ENCODE data around the gene CTDP1. TPM values are rescaled to one million over a fixed set of nuclear protein-coding genes. Genes with fewer than 3 reads are reported as not detected.
"Not testable (repeated sequence)": the region's sequence is repeated elsewhere in the genome, so short reads cannot be mapped to it uniquely, and the experiment has no call there.

Gene CTDP1
- total RNA-seq, 1 donor from 2014 or later, result 10.8 TPM

- DNase-seq (ENCODE audit: low spot score), result no peak
These were observed 38.5 kb downstream of the CTDP1 start for GRCh38 chr18:79718126-79718525.

GRCh38 chr18:79718878-79719477 lies 39.4 kb downstream of the CTDP1 start:
- intact Hi-C loops (cut with DNase I), result no loop called here
- no peak for DNase-seq (ENCODE audit: low spot score)

More at GRCh38 chr18:79718126-79718525, 38.5 kb downstream of the CTDP1 start:
- intact Hi-C loops (cut with DNase I), result no loop called here

- DNase-seq (ENCODE audit: low spot score); intact Hi-C loops (cut with DNase I): not testable (repeated sequence)
These were observed 40.1 kb downstream of the CTDP1 start for GRCh38 chr18:79719478-79720358.

GRCh38 chr18:79720359-79720733 lies 40.7 kb downstream of the CTDP1 start:
- intact Hi-C loops (cut with DNase I), result no loop called here
- no peak for DNase-seq (ENCODE audit: low spot score)

- DNase-seq (ENCODE audit: low spot score), result no peak
- intact Hi-C loops (cut with DNase I), result no loop called here
These were observed 43.4 kb downstream of the CTDP1 start for GRCh38 chr18:79723036-79723435.

GRCh38 chr18:79723628-79724027 lies 44.0 kb downstream of the CTDP1 start:
- no peak for DNase-seq (ENCODE audit: low spot score)

GRCh38 chr18:79724299-79725080 lies 44.9 kb downstream of the CTDP1 start:
- intact Hi-C loops (cut with DNase I), result no loop called here
- no peak for DNase-seq (ENCODE audit: low spot score)

More at GRCh38 chr18:79723628-79724027, 44.0 kb downstream of the CTDP1 start:
- intact Hi-C loops (cut with DNase I), result no loop called here

GRCh38 chr18:79725486-79725885 lies 45.9 kb downstream of the CTDP1 start:
- no peak for DNase-seq (ENCODE audit: low spot score)
- intact Hi-C loops (cut with DNase I), result no loop called here

- intact Hi-C loops (cut with DNase I), result no loop called here
These were observed 47.1 kb downstream of the CTDP1 start for GRCh38 chr18:79726721-79727120.

GRCh38 chr18:79727211-79727610 lies 47.6 kb downstream of the CTDP1 start:
- DNase-seq (ENCODE audit: low spot score), result no peak
- intact Hi-C loops (cut with DNase I), result no loop called here

More at GRCh38 chr18:79726721-79727120, 47.1 kb downstream of the CTDP1 start:
- DNase-seq (ENCODE audit: low spot score), result no peak

GRCh38 chr18:79728931-79729586 lies 49.5 kb downstream of the CTDP1 start:
- intact Hi-C loops (cut with DNase I), result no loop called here

GRCh38 chr18:79729611-79730010 lies 50.0 kb downstream of the CTDP1 start:
- intact Hi-C loops (cut with DNase I), result no loop called here
- DNase-seq (ENCODE audit: low spot score), result no peak

More at GRCh38 chr18:79728931-79729586, 49.5 kb downstream of the CTDP1 start:
- DNase-seq (ENCODE audit: low spot score), result no peak

GRCh38 chr18:79730804-79731203 lies 51.2 kb downstream of the CTDP1 start:
- no peak for DNase-seq (ENCODE audit: low spot score)
- intact Hi-C loops (cut with DNase I), result no loop called here

- intact Hi-C loops (cut with DNase I); DNase-seq (ENCODE audit: low spot score): not testable (repeated sequence)
These were observed 52.5 kb downstream of the CTDP1 start for GRCh38 chr18:79731881-79732720.

GRCh38 chr18:79732721-79733025 lies 53.1 kb downstream of the CTDP1 start:
- no peak for DNase-seq (ENCODE audit: low spot score)
- intact Hi-C loops (cut with DNase I), result no loop called here

GRCh38 chr18:79733135-79733701 lies 53.6 kb downstream of the CTDP1 start:
- intact Hi-C loops (cut with DNase I), result no loop called here
- no peak for DNase-seq (ENCODE audit: low spot score)

- intact Hi-C loops (cut with DNase I), result no loop called here
- no peak for DNase-seq (ENCODE audit: low spot score)
These were observed 54.6 kb downstream of the CTDP1 start for GRCh38 chr18:79733986-79734770.
